Neural progenitor cell (in vitro differentiated cells): ENCODE data around the gene MIDN. TPM values are rescaled to one million over a fixed set of nuclear protein-coding genes. Genes with fewer than 3 reads are reported as not detected.

Experiments
- DNase-seq: peaks from one replicate; pipeline ENCODE4 v3.0.0-alpha.2; 2016; ENCODE audit warnings: low spot score
- H2AFZ ChIP-seq: fragments of 200-600 bp; sonication (generic); replicated peaks from 2 replicates; pipeline ENCODE4 v1.6.1; 2016; ENCODE audit warnings: antibody characterized with exemption
- H3F3A ChIP-seq: fragments of 200-600 bp; sonication (generic); 2 replicates; pipeline ENCODE4 v1.6.1; 2016; ENCODE audit warnings: antibody characterized with exemption, low read depth
- H3K27ac ChIP-seq: fragments of 200-600 bp; sonication (generic); 2 replicates; pipeline ENCODE4 v1.5.1; 2016; ENCODE audit warnings: mild to moderate bottlenecking
- H3K27me3 ChIP-seq: fragments of 200-600 bp; sonication (generic); 2 replicates; pipeline ENCODE4 v1.6.1; 2016; ENCODE audit warnings: mild to moderate bottlenecking, moderate library complexity
- H3K36me3 ChIP-seq: fragments of 200-600 bp; sonication (generic); 2 replicates; pipeline ENCODE4 v1.5.1; 2016
- H3K4me1 ChIP-seq: fragments of 200-600 bp; sonication (generic); 2 replicates; pipeline ENCODE4 v1.6.1; 2016; ENCODE audit warnings: mixed run types
- H3K4me2 ChIP-seq: fragments of 200-600 bp; sonication (generic); 2 replicates; pipeline ENCODE4 v1.6.1; 2016
- H3K4me3 ChIP-seq: fragments of 200-600 bp; sonication (generic); 2 replicates; pipeline ENCODE4 v1.5.1; 2016
- H3K79me2 ChIP-seq: fragments of 200-600 bp; sonication (generic); 2 replicates; pipeline ENCODE4 v1.6.1; 2016; ENCODE audit warnings: low read depth
- H3K9ac ChIP-seq: fragments of 200-600 bp; sonication (generic); 2 replicates; pipeline ENCODE4 v1.6.1; 2016
- H3K9me3 ChIP-seq: fragments of 200-600 bp; sonication (generic); 2 replicates; pipeline ENCODE4 v1.5.1; 2016; ENCODE audit warnings: low read depth
- H4K20me1 ChIP-seq: fragments of 200-600 bp; sonication (generic); 2 replicates; pipeline ENCODE4 v1.6.1; 2016; ENCODE audit warnings: low read depth
- H3K27ac Mint-ChIP-seq: 3 replicates; pipeline ENCODE4 v1.8.0; 2021; ENCODE audit warnings: mixed read lengths
- H3K27me3 Mint-ChIP-seq: 2 replicates; pipeline ENCODE4 v1.8.0; 2022; ENCODE audit warnings: low read depth, mild to moderate bottlenecking, inconsistent platforms, moderate library complexity, mixed read lengths; ENCODE audit not compliant: insufficient read depth
- H3K36me3 Mint-ChIP-seq: 3 replicates; pipeline ENCODE4 v1.8.0; 2021; ENCODE audit warnings: mixed read lengths
- H3K4me1 Mint-ChIP-seq: 3 replicates; pipeline ENCODE4 v1.8.0; 2021; ENCODE audit warnings: mixed read lengths
- H3K4me3 Mint-ChIP-seq: 3 replicates; pipeline ENCODE4 v1.8.0; 2021; ENCODE audit warnings: mild to moderate bottlenecking, moderate library complexity, mixed read lengths
- H3K9me3 Mint-ChIP-seq: 3 replicates; pipeline ENCODE4 v1.8.0; 2020; ENCODE audit warnings: mixed read lengths
- EZH2 ChIP-seq: fragments of 200-600 bp; sonication (generic); IDR thresholded peaks from 2 replicates; pipeline ENCODE4 v1.6.1; 2017; ENCODE audit warnings: antibody characterized with exemption, mild to moderate bottlenecking, moderate library complexity
- EZH2phosphoT487 ChIP-seq: fragments of 200-600 bp; sonication (generic); IDR thresholded peaks from 2 replicates; pipeline ENCODE4 v1.6.1; 2017; ENCODE audit warnings: antibody characterized with exemption
- total RNA-seq: library from RNA; depleted of rRNA; stranded (reverse); fragments of >200 nt; gene quantifications from 2 replicates; pipeline ENCODE4 v1.2.3, GENCODE V29; 2015; ENCODE audit warnings: low replicate concordance
- TF ChIP-seq, protein P1 (sequence below): fragments of 200-600 bp; sonication (generic); IDR thresholded peaks from 2 replicates; pipeline ENCODE4 v1.5.1; 2017; ENCODE audit warnings: antibody characterized with exemption, mild to moderate bottlenecking

Gene MIDN
- total RNA-seq, 1 donor from 2014 or later = 16.1 TPM

GRCh38 chr19:1247748-1248138 is 640 bp upstream of the MIDN start:
- H3K9me3 Mint-ChIP-seq = no peaks in the 10 kb centered on the region
- peaks cover 44% of the 10 kb centered on the region for H3F3A ChIP-seq
- H3K4me1 ChIP-seq = peaks cover 14% of the 10 kb centered on the region
- no peak overlapping the region for H2AFZ ChIP-seq
- no peaks in the 10 kb centered on the region for H3K36me3 Mint-ChIP-seq
- H3K27me3 ChIP-seq = no peaks in the 10 kb centered on the region
- TF ChIP-seq, protein P1, sequence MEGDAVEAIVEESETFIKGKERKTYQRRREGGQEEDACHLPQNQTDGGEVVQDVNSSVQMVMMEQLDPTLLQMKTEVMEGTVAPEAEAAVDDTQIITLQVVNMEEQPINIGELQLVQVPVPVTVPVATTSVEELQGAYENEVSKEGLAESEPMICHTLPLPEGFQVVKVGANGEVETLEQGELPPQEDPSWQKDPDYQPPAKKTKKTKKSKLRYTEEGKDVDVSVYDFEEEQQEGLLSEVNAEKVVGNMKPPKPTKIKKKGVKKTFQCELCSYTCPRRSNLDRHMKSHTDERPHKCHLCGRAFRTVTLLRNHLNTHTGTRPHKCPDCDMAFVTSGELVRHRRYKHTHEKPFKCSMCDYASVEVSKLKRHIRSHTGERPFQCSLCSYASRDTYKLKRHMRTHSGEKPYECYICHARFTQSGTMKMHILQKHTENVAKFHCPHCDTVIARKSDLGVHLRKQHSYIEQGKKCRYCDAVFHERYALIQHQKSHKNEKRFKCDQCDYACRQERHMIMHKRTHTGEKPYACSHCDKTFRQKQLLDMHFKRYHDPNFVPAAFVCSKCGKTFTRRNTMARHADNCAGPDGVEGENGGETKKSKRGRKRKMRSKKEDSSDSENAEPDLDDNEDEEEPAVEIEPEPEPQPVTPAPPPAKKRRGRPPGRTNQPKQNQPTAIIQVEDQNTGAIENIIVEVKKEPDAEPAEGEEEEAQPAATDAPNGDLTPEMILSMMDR = no peak
- TF ChIP-seq EZH2 = no peak
- no peak for TF ChIP-seq EZH2phosphoT487
- no peaks in the 10 kb centered on the region for H3K36me3 ChIP-seq
- H3K9me3 ChIP-seq = no peaks in the 10 kb centered on the region
- H3K4me1 Mint-ChIP-seq = peaks cover 14% of the 10 kb centered on the region
- no peak for DNase-seq
- H3K4me2 ChIP-seq = peak overlapping the region; percentile 72
- H3K27ac ChIP-seq = no peak overlapping the region
- no peak overlapping the region for H3K27ac Mint-ChIP-seq
- peak overlapping the region; percentile 67 for H3K4me3 Mint-ChIP-seq
- H3K4me3 ChIP-seq = peak overlapping the region; percentile 90
- peaks cover 2% of the 10 kb centered on the region for H3K27me3 Mint-ChIP-seq
- no peak overlapping the region for H3K9ac ChIP-seq
- H3K79me2 ChIP-seq = peaks cover 31% of the 10 kb centered on the region
- H4K20me1 ChIP-seq = peaks cover 58% of the 10 kb centered on the region

GRCh38 chr19:1248786-1249297 is 459 bp downstream of the MIDN start:
- Mint-ChIP-seq H3K4me1 (peaks cover 12% of the 10 kb centered on the region), H3K36me3 (no peaks in the 10 kb centered on the region), H3K27ac (no peak overlapping the region), H3K9me3 (no peaks in the 10 kb centered on the region), H3K4me3 (peak overlapping the region; percentile 85), H3K27me3 (peaks cover 2% of the 10 kb centered on the region)
- Histone ChIP-seq H2AFZ (no peak overlapping the region), H3K4me1 (peaks cover 18% of the 10 kb centered on the region), H3K27ac (peak overlapping the region; percentile 92), H3K4me2 (peak overlapping the region; percentile 79), H3F3A (peaks cover 47% of the 10 kb centered on the region), H3K27me3 (no peaks in the 10 kb centered on the region), H3K4me3 (peak overlapping the region; percentile 90), H3K9me3 (no peaks in the 10 kb centered on the region), H4K20me1 (peaks cover 60% of the 10 kb centered on the region), H3K9ac (no peak overlapping the region), H3K36me3 (no peaks in the 10 kb centered on the region), H3K79me2 (peaks cover 42% of the 10 kb centered on the region)
- no peak for TF ChIP-seq EZH2phosphoT487
- TF ChIP-seq, protein P1 = peak; percentile 75
- no peak for DNase-seq

GRCh38 chr19:1249298-1249989 is 1.1 kb downstream of the MIDN start:
- TF ChIP-seq EZH2 (no peak), EZH2phosphoT487 (no peak)
- TF ChIP-seq, protein P1 = no peak
- H3K4me3 ChIP-seq = peak overlapping the region; percentile 90
- no peaks in the 10 kb centered on the region for H3K27me3 ChIP-seq
- no peaks in the 10 kb centered on the region for H3K9me3 Mint-ChIP-seq
- peaks cover 62% of the 10 kb centered on the region for H4K20me1 ChIP-seq
- H3K4me2 ChIP-seq = peak overlapping the region; percentile 89
- H3K9me3 ChIP-seq = no peaks in the 10 kb centered on the region
- peaks cover 53% of the 10 kb centered on the region for H3F3A ChIP-seq
- H2AFZ ChIP-seq = no peak overlapping the region
- H3K9ac ChIP-seq = peak overlapping the region; percentile 74
- H3K4me1 Mint-ChIP-seq = peaks cover 12% of the 10 kb centered on the region
- peak overlapping the region; percentile 91 for H3K4me3 Mint-ChIP-seq
- H3K4me1 ChIP-seq = peaks cover 18% of the 10 kb centered on the region
- no peak overlapping the region for H3K27ac Mint-ChIP-seq
- H3K36me3 Mint-ChIP-seq = peaks cover under 1% of the 10 kb centered on the region
- peaks cover 48% of the 10 kb centered on the region for H3K79me2 ChIP-seq
- DNase-seq = peak; percentile 99
- H3K36me3 ChIP-seq = no peaks in the 10 kb centered on the region
- H3K27me3 Mint-ChIP-seq = peaks cover 3% of the 10 kb centered on the region
- peak overlapping the region; percentile 92 for H3K27ac ChIP-seq
